ENCODE results near the gene GPR39. TPM values are rescaled to one million over a fixed set of nuclear protein-coding genes. Genes with fewer than 3 reads are reported as not detected.

The GPR39 gene
- total RNA-seq, 1 donor from 2014 or later, result not detected

DNA sequence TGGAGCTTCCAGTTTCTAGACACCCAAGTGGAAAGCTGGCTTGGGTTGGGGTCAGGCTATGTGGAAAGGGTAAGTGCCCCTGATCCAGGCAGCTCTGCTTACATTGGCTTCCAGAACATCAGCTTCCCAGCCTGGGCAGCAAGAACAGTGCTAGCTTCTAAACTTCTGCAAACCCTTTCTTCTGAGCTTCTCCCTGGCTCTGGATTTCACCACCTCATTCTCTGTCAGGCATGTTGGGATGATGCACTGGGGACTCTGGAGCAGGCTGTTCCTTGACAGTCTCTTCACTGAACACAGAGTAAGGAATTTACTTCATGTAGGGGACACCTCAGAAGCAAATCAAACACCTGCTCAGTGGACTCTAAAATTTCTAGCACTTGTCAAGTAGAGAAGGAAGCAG lies 180.6 kb downstream of the GPR39 start:
- intact Hi-C loops (cut with micrococcal nuclease), result no loop called here

DNA sequence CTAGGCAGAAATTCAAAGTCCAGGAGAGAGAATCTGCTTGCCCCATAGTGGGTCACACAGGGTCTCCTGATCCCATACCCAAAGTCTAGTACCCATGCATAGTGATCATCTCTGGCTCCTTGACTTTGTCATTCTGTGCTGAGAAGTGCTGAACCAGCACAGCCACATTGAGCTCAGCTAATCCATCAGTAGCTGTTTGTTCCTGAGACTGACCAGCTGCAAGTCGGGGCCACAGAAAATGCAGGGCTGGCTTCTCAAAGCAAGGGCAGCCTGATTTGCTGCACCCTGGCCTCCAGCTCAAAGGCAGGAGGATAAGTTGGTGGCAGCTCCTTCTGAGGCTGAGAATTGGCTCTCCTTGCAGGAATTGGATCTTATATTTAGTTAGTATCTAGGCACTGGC lies 181.2 kb downstream of the GPR39 start:
- intact Hi-C loops (cut with micrococcal nuclease), result no loop called here

DNA sequence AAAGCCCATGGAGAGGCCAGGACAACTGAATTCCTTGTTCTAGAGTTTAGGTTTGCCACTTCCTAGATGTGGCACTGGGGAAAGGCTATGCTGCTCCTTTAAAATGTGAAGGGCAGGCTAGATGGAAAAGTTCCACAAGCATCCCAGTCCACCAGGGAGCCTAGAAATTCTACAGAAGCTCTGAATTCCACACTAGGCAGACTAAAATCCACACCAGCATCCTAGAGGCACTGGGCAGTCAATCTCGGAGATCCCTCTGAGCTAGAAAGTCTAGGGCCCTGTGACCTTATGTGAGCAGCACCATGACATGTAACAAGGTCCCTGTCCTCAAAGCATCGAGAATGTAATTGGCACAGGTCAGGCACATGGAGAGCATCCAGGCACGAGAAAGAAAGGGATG lies 181.9 kb downstream of the GPR39 start:
- intact Hi-C loops (cut with micrococcal nuclease), result no loop called here

DNA sequence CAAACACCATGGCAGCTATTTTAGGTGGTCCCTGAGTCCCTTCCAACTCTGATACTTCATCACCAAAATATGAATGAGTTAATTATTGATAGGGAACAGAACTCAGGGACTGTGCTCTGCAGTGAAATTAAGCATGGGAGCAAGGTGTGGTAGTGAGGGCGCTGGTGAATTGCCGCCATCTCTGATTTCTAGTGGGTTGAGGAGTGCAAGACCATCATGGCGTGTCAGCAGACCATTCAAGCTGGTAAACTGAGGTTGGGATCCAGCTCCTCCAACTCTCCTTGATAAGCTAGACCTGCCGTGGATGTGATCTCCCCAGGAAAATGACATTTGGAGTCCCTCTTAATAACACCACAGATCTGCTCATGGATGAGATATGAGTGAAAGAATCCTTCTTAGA lies 183.0 kb downstream of the GPR39 start:
- intact Hi-C loops (cut with micrococcal nuclease), result no loop called here

DNA sequence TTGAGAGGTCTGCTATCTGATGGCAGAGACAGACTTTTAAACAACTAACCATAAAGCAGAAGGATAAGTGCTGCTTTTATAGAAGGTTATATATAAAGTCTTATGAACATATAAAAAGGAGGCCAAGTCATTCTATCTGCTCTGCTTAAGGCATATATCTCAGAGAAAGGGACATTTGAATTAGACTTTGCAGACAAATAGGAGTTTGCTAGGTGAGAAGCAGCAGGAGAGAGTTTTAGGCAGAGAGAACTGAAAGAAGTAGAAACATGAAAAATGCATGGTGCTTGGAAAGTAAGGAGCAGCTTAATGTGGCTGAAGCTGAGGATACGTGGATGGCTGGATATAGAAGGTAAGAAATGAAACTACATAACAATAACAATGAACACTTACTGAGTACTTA lies 188.0 kb downstream of the GPR39 start:
- intact Hi-C loops (cut with micrococcal nuclease), result no loop called here

DNA sequence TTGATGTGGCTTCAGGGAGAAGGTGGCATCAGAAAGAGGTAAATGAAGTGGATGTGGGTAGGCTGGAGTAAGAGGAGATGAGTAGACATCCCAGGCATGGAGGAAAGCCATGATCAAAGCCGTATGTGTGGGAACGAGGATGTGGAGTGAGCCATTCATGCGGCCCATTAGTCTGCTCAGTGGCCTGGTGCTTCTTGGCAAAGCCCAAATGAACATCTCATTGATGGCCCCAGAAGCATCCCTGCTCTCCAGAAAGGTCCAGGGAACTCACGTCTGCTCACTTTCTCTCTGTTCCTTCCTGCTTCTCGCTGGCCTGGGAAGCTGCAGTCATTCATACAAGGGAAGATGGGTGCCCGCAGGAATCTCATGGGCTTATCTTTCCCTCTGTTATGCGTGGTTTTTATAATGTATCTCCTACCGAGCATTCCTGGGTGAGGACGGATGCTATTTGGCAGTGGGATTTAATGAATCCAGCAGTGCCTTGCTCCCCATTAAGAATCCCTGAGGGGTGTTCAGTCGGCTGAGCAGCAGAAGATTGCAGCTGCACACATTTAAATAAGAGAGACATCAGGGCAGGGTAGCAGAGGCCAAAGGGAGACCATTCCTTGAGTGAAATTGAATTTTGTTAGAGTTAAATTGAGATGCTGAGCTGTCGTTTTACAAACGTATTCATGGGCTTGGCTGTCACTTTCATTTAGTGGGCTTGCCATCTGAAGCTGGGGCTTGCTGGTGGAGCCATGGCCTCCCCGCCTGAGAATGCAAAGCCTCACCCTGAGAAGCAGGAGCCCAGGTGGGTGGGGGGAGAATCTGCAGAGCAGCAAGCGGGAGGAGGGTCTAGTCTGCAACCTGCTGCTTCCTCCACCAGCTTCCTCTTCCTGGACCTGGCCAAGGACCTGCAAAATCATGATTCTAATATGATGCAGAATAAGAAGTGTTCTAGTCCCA lies 188.9 kb downstream of the GPR39 start:
- intact Hi-C loops (cut with micrococcal nuclease), result no loop called here

DNA sequence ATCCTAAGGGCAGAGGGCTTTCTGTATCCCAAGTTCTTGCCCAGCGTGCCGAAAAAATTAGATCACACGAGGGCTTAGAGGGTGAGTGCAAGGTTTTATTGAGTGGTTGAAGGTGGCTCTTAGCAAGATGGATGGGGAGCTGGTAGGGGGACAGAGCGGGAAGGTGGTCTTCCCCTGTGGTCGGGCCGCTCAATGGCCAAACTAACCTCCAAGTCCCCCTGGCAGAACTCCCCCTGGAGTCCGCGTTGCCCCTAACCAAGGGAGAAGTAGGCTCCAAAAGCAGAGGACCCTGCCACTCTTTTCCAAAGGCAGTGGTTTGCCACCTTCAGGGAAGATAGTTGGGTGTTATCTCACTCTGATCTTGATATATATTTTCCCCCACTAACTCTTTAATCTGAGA lies 190.0 kb downstream of the GPR39 start:
- intact Hi-C loops (cut with micrococcal nuclease), result no loop called here

DNA sequence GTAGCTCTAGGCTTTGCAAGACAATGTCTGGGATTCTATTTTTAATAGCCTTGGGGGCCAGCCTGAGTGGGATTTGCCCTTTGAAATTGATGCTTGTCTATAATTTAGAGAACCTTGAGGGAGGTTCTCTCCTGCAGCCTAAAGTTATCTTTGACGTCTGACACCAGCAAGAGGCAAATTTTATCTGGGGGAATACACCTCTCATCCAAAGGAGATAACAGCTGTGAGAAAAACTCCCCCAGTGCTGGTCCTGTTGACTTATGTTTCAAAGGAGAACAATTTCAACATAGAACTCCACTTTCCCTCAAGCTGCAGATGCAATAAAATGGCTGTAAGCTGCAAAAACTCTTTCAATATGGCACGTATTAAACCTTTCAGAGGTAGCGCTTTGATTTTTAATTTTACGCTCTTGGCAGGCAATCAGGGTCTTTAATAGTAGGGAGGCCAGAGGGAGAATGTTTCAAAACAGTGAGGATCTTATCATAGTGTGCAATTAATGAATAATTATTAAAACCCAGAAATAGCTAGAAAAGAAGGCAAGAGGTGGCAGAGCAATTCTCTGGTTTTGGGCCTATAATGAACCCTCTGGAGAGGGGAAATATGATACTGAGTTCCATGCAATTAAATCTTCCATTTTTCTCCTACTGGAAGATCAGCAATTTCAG lies 191.0 kb downstream of the GPR39 start:
- intact Hi-C loops (cut with micrococcal nuclease), result no loop called here

DNA sequence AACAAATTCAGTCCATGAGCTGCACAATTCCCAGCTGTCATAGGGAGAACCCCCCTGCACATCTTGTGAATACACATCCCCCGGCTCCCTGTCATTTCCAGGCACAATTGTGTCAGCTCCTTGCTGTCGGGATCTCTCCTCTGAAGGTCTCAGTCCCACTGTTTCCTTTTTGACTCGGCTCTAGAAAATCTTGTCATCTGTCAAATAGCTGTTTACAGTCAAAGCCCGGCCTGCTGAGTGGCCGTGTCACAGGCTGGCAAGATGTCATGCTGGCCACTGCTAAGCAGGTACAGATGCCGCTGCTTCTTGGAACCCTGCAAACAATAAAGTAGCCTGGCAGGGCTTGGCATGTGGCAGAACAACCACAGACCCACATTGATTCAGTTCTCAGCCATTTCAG lies 191.7 kb downstream of the GPR39 start:
- intact Hi-C loops (cut with micrococcal nuclease), result no loop called here

DNA sequence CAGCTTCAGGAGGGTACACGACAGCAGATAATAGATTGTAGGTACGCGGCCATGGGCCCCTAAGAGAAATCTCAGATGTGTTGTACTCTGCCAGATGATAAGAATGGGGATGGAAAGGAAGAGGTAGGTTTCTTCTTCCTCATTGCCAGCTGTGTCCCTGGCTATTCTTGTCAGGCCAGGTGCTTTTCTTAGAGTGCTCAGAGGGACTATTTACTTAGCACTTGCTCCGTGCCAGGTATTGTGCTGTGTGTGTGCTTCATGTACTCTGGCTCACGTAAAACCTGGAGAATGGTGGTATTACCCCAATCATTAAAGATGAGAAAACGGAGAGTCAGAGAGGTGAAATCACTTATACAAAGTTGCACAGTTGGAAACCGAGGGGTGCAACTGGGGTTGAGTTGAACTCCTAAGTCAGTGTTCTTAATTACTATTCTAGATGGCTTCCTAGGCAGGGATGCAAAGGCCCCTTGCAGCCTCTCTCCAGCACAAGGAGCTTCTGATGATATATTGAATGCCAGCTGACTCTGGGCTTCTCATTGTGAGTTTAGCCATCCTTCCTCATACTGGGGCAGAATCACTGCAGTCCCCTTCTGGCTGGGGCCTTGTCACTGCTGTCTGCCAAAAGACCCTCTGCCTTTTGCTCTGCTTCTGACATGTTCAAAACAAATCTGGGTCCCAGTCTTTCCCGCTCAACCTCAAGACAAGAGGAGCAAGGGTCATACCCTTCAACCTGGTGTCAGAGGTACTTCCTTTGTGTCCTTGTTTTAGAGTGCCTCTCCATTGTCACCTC lies 192.7 kb downstream of the GPR39 start:
- intact Hi-C loops (cut with micrococcal nuclease), result no loop called here

DNA sequence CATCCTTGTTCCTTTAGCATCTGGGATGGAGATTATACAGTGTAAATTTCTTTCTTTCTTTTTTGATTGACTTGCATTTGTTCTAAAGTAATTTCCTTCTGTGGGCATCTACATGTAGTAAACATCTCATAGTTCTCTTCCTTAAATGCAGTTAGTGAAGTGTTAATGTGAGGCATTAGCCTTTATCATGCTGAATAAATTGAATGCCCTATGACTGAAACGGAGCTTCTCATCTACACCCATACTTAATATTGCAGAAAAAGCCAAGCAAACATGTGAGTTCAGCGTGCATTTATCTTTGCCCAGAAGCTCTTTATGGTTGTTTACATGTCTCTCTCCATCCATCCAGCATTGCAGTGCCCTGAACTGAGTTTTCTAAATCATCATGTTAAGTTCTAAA lies 195.1 kb downstream of the GPR39 start:
- intact Hi-C loops (cut with micrococcal nuclease), result no loop called here

DNA sequence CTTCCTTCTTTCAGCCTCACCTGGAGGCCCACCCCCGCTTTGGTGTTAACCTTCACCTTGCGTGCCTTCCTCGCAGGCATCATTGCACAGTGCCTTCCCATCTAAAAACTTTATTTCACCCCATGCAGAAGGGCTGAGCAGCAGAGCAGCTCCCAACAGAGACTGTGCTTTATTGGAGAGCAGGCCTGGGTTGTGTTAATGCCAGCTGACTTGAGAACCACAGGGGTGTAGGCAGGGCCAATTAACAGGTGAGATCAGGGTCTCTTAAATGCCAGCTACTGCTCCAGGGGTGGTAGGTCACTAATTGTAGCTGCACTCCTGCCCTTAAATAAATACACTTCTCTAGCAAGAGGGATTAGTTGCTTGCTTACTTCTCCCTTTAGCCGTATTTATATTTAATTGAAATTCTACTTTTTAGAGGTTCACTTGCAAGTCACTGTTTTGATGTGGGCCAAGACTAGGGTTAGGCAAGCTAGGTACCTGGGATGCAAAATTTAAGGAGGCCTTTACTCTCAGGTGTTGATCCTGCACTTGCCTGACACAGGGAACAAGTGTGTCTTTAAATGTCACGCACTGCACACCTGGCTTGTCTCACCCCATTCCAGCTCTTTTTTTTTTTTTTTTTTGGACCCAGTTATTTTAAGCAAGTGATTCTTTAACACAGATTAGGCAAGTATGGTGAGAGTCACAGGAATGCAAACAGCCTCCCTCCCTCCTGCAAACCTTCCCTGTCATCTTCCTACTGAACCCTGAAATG lies 198.9 kb downstream of the GPR39 start:
- intact Hi-C loops (cut with micrococcal nuclease), result no loop called here

DNA sequence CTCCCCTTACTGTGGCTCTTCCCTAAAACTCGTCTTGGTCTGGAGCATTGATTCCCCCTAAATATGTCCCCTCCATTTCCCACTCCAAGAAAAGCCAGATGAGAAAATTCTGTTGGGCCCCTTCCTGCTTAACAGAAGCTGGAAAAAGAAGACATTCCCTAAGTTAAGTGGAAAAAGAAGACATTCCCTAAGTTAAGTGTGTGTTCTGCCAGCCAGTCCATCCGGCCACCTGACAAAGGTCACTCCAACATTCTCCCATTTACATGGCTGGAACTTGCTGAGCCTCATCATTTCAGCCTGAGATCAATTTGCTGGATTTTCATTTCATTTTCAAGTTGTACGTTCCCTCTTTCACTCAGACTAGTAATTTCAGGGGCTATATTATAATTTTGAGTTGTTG lies 201.4 kb downstream of the GPR39 start:
- intact Hi-C loops (cut with micrococcal nuclease), result no loop called here

DNA sequence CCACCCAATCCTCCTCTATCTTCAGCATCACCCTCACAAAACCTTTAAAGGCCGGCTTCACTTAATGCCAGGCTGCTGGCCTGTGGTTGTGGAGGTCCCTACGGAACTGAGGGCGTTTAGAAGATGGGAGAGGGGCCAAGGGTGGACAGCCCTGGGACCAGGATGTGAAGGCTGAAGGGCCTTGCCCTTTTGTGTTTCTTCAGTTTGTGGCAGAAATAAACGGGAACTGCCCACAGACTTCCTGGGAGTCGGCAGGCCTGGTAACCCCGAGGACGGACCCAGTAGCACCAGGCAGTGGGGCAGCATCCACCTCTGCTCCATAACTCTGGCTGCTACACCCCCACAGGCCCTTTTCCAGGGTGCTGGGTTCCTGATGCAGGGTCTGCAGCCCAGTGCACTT lies 202.1 kb downstream of the GPR39 start:
- intact Hi-C loops (cut with micrococcal nuclease), result no loop called here

DNA sequence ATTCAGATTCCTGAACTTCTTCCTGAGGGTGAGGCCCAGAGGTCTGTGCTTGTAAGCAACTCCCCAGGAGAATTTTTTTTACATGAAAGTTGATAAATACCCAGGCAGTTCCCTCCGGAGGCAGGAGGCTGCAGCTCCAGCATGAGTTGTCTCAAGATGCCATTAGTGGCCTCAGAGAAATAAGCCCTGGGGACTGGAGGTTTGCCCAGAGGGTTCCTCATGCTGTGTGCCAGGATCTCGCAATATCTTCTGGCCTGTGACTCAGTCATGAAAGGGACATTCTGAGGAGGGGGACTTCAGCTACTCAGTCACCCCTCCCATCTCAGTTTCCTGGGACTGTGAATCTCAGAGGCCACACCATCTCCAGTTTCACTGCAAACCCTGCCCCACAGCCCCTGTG lies 203.5 kb downstream of the GPR39 start:
- intact Hi-C loops (cut with micrococcal nuclease), result no loop called here

DNA sequence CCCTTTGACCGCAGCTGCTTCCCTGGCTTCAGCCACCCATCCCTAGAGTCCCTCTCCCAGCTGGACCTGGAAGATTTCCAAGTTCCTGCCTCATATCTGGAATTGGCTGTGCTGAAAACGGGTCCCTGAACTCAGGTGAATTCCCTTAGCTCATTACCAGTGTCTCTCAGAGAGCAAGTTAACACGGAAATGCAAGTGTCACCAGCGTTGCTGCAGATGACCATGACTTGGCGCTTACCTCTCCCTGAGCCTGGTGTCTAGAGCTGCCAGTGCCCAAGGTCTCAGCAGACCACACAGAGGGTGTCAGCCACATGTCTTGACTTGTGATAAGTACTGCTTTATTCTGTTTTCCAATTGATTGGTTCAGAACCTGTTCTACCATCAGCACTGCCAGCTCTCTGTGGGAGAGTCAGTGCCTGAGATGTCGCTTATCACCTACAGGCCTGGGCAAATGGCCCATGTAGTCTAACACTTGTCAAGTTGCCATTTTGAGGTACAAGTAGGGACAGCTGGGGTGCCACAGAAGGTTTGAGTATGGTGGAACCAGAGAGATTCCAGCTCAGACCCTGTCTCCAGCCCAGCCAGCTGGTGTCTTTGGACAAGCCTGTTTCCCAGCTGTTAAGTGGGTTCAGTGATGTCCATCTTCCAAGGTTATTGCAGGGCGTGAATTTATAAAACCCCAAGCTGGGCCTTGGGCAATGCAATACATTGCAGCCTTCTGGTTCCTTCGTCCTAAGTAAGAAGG lies 204.7 kb downstream of the GPR39 start:
- intact Hi-C loops (cut with micrococcal nuclease), result no loop called here

DNA sequence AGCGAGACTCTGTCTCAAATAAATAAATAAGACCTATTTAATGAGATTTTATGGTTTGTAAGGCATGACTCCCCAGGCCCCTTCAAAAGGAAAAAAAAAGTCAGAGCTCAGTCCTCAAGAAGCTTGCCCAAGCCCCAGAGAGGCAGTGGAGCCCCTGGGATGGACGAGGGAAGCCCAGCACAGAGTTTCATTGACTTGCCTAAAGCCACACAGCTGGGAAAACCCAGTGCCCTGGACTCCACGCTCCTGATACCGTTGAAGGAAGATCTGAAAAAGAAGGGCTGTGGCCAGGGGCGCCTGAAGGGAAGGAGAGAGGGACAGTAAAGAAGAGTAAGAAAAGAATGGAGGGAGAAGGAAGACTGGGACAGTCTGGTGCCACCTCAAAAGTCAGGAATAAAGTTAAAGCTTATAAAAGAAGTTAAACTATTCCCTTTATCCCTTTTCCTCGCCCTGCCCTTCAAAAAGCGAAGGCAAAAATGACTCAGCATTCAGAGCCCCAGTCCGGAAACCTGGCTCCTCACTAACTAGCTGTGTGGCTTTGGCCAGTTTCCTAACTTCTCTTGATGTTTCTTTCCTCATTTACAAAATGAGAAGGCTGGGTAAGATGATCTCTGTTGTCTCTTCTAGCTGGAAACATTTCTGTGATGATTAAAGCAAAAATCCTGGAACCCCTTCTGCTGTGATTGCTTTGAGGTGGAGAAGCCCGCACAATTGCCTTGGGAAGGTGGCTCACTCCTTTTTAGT lies 206.7 kb downstream of the GPR39 start:
- intact Hi-C loops (cut with micrococcal nuclease), result no loop called here

DNA sequence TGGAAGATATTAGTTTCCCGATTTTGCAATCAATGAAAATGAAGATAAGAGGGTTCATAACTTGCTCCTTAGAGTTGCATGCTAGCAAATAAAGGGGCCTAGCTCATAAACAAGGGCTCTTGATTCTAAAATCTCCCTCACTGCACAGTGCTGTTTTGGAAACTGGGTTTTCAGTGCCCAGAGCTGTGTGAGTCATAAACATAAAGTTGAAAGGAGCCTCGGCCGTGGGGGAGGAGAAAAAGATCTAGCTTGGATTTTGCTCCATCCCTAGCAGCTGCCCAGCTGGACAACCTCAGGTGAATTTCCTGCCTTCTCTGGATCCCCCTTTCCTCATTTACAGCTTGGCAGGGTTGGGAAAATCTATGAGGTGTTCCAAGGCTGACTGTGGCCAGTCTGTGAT lies 210.9 kb downstream of the GPR39 start:
- intact Hi-C loops (cut with micrococcal nuclease), result no loop called here

DNA sequence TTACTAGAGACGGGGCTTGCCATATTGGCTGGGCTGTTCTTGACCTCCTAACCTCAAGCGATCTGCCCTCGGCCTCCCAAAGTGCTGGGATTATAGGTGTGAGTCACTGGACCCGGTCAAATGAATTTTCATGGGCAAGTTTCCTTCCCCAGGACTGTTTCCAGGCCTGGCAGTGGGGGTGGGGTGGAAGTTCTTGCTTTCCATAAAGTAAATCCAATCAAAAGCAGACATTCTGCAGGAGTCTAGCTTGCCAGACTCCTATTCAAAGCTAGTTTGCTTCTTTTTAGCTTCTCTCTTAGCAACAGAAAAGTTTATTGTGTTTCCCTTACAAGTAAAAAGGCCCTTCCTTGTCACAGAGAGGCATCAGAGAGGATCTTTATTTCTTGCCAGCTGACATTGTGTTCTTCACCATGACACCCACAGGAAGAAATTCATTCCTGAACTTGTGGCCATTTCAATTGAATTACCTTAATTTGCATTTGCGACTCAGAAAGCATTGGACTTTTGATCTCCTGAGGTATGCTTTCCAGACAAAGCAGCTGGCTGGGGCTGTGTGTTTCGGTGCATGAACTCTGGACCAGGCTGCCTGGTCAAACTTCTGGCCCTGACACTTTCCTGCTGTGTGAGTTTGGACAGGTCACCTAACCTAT lies 215.5 kb downstream of the GPR39 start:
- intact Hi-C loops (cut with micrococcal nuclease), result no loop called here

Data from T-helper 1 cell treated with Interleukin-12 subunit alpha and Interleukin-12 subunit beta and Interleukin-4 antibody, amounts not matched to agents 30 ng/mL and 1 ng/mL, for 36 hours (primary cell).